NCI-H146 treated with DMSO at 0.1 percent for 48 hours (cell line): ENCODE measurements around the gene MID1.

ENCODE experiments used
- DNase-seq: peaks from one replicate; lab custom pipeline; 2025; ENCODE audit not compliant: unreplicated experiment; lab: John Stamatoyannopoulos, UW

The MID1 gene

DNA sequence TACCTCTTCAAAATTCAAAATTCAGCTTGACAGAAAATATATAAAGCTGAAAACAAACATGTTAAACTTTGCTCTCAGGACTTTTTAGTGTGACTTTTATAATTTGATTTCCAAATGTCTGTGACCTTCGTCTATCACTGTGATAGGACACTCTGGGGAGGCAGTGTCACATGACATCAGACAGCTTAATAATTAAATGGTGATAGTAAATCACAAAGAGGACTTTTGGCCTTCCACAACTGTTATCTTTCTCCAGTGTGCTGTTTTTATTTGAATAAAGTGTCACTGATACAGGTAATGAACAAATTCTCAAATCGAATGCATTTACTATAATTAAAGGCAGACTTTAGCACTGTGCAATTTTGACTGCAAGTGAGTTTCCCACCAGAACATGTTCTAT is 83.1 kb downstream of the MID1 start:
- no peak for DNase-seq

DNA sequence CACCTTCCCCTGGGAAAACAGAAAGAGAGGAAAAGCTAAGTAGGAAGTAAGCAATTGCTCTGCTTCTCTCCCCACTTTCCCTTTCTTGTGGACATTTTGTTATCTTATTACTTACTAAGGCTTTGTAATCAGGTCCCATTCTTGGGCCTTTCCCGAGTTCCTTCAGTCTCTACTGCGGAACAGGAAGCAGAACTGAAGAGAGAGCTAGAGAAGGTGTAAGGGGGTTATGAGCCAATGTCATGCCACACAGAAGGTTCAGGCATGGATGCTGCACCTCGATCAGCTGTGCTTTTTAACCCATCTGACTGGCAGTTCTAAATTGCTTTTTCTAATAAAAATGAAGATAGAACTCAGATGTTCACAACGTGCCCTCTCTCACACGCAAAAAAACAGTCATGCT is 83.6 kb downstream of the MID1 start:
- DNase-seq, result no peak

DNA sequence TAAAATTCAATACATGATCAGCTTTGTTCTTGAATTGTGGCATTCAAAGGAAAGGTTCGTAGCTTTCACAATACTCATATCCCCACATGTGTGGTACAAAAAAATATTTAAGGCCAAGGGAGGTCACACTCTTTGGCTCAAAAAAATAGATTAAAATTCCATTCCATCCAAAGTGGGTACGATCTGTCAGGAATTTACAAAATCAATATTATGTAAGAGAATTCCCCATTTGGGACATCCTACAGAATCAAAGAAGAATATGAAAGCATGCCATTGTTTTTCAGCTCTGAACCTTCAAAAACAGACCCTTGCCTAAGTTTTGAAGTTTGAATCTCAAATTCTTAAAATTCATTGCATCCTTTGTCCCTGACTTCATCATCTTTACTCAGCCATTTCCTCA is 85.8 kb downstream of the MID1 start:
- DNase-seq, result no peak

DNA sequence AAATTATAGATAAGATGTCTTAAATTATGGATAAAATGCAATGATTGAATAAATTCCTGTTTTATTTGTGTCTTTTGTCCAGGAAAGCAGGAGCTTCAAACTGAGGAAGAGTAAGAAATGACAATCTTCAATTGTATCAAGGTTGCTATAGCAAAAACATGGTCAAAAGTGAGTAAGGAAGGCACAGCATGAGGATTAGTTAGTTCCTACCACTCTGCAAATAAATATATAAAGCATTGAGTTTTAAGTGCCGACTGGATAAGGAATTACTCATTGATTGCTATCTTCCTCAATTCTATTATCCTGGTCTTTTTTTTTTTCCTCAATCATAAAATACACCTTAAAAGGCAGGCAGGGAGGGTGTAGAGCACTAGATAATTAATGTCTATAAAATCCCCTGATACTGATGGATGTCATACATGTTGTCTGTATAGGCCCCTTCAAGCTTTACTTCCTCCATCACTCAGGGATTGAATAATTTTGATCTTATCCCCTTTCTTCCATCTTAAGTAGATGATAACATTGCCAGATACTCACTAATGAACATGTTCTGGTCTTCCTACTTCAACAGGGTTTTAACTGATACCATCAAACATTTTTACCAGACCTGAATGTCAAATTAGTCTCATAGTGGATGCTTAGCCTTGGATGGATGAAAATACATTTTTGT is 86.6 kb downstream of the MID1 start:
- no peak for DNase-seq

DNA sequence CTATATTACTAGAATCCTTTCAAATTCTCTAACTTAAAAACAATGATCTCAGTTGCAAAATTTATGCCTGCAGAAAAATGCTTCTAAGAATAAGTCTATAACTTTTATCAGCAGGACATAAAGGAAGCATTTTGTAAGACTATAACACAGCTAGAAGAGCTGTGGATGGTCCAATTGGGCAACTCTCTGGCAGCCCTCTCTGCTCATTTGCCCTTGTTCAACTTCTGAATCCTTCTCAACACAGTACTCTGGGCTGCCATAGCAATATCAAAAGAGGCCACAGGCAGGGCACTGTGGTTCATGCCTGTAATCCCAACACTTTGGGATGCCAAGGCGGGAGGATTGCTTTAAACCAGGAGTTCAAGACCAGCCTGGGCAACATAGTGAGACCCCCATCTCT is 88.5 kb downstream of the MID1 start:
- no peak for DNase-seq

DNA sequence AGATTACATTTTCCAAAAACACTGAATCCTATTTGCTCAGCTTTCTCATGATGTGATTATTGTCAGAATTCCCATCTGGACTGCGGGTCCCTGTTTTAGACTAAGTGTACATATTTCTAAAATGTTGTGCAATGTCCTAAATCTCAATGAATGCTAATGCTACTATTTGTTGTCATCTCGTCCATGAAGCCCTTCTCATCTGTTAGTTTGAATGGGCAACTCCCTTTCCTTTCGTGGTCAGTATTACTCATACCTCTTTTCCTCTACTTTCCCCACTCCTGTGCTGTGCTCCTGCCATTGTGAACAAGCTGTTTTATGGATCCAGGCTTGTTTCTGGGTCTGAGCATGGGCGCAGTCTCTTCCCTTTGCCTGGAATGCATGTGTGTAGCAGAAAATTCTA is 91.0 kb downstream of the MID1 start:
- no peak for DNase-seq

DNA sequence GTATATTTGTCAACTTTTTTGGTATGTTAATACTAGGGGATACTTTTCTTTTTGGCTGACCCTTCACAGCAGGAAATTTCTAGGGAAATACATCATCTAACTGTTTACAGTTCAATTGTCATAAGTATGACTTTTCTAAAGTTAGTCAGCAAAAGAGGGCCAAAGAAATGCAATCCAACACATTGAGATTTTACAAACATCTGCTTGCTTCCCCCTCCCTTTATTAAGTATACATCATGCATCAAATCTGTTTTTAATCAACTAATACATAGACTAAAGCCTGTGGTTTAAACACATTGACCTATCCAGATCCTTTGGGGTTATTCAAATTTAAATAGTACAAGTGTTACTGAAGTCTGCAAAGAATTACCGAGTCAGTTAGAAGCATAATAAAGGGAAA is 93.9 kb downstream of the MID1 start:
- DNase-seq, result no peak

DNA sequence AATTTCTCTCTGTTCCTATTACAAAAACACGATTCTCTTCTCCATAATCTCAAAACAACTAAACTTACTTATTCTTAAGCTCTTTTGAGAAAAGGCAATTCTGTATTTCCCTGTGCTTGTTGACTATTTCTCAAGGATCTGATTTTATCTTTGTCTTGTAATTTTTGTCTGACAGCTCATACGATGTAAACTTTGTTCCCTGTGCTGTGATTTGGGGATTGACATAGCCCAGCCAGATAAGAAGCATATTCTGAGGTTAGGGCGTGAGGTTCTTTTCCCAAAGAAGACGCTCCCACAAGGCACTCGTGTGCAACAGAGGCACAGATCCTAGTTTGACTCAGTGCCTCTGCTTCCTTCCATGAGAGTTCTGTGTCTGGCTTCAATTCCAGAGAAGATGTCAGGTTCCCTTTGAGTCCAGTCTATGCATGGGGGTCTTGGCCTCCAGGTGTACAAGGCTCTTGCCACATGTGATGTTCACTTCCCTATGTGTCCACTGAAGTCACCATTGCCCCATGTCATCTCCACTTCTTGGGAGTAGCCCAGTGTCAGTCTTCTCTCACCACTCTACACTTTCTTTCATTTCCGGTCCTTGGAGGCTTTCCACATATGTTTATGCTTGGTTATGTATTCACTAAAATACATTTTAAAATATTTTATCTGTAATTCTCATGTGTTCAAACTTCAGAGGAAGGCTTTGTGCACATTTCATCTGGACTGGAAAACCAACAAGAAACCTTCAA is 94.8 kb downstream of the MID1 start:
- DNase-seq, result no peak

DNA sequence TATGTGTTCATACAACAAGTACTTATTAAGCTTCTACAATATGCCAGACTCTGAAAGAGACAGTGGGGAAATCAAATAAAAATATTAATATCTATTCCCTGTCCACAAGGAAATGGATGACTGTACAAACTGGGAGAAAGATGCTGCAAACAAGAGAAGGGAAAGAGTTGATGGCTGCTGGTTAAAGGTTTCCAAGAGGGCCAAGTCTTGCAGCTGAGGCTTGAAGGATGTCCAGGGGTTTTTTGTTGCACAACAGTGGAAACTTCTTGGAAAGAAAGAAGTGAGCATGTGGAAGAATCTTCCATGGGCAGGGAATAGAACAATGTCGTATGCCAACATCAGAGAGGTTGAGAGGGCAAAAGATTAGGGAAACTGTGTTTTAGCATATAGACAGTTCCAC is 95.8 kb downstream of the MID1 start:
- no peak for DNase-seq

DNA sequence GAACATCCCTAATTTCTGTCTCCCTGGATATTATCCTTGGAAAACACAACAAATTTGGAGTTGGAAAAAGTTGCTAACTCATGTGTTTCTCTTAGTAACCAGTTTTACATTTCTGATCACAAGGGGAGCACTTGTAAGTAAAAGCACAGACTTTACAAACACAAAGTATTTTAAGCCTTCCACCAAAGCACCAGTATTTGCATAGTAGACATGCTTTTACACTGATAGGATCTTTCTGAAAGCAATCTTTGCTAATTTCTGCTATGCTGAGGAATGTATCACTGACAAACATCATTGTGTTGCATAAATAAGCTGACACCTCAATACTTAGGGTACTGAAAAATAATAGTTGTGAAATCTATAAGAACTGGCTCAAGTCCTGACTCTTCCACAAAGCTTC is 100.6 kb downstream of the MID1 start:
- no peak for DNase-seq

DNA sequence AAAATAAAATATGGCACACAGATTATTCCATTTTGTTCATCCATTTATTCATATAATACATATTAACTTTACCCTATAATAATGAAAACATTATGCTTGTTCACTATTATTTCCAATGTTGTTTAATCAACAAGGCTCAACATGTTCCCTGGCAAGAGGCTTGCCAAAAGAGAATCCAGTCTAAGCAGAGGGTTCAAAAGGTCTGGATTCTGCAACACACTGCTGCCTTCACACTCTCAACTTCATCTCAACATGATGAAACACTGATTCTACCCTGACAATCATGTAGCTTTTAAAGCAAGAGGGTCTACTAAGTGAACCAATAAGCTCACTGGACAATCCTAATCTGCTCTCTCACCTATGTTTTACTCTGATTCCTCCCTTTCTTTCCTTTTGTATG is 101.1 kb downstream of the MID1 start:
- DNase-seq, result no peak

DNA sequence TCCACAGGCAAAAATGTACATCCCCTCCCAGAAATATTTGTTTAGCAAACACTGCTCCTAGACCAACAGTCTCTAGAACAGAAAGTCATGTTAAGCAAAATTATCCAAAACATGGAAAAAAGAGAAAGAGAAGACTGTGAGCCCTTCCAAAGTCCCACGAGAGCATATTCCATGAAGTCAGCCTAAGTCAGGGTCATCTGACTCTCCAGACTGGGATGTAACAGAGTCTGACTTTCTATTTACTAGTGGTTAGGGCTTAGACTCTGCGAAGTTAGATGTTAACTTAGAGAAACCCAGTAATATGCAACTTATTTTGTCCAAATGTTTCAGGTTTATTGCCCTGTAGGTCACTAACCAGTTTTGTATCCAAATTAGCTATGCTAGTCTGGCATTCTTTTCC is 102.3 kb downstream of the MID1 start:
- DNase-seq, result no peak

DNA sequence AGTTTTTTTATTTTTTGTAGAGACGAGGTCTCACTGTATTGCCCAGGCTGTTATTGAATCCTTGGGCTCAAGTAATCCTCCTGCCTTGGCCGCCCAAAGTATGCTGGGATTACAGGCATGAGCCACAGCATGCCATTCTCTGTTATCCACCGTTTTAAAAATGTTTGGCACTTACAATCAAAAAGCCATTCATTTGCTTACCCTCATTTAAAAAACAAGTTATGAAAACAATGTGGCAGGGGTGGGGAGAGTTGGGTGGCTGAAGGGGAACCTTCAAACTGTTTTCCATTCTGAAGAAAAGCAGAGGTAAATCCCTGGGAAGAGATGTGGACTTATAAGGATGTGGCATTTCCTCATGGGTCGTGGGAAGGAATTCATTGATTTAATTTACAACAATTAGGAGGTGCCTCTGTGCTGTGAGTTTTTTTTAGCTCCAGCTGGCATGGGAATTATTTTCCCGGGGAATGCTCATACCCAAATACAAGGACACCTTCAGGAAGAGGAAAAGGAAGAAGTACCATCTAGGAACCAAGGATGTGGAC is 103.5 kb downstream of the MID1 start:
- no peak for DNase-seq

DNA sequence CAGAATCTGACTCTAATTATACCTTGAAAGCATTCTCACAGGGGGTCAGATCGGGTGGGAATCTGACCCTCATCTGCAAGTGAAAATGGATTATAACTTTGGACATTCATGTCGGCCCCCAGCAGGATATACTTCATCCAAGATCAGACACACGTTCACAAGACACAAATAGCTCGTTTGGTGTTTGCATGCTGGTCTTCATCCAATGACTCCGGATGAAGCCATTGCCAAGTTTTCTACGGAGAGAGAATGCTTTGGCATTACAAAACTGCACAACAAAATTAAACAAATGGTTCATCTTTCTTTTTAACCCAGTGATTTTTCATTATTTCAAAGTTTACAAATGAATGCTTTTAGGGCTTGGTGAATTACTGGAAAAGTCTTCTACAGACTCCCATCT is 105.5 kb downstream of the MID1 start:
- no peak for DNase-seq

DNA sequence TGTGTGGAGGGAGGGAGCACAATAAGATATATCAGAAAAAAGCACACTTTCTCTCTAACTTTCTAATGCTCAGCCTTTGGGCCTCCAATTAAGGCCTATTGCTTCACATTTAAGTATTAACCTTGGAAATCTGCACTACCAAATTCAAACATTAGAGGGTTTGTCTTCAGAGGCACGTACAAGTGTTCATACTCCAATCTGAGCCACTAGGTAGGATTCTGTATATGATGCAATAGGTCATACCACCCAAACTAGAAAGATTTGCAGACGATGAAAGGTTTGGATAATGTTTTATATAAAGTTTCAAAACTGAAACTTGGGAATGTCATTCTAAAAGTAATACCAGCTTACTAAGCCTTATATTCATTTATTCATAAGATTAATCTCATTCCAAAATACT is 106.4 kb downstream of the MID1 start:
- no peak for DNase-seq

DNA sequence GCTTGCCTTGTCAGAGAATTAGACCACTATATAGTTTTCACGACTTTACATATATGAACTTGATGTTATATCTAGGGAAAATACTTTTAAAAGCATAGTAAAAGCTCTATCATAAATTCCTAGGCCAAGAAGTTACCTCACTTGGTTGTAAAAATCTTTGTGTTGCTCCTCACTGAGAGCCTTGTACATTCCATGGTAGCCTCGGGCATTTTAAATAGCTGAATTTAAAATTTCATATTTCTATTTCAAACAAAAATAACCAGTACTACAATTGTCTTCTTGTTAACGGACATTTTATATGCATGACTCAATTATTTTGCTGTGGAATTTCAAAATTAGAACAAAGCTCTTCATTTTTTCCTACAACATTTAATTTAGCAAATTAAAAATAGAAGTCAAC is 107.6 kb downstream of the MID1 start:
- DNase-seq, result no peak

DNA sequence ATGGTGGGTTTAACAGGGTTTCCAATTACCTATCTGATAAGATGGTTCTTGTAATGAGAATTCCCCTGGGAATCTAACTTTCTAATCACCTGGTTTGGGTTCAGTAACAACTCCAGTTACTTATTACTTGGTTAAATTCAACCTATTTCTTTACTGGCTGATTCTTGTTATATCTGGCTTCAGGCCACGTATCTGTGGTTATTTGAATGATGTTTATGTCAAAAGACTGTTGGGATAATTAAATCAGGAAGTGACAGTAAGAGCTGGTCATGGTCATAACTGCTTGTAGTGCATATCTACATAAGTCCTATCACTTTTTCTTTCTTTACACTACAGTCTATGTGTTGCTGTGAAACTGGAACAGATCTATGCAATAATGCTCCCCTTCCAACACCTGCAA is 108.1 kb downstream of the MID1 start:
- DNase-seq, result no peak

DNA sequence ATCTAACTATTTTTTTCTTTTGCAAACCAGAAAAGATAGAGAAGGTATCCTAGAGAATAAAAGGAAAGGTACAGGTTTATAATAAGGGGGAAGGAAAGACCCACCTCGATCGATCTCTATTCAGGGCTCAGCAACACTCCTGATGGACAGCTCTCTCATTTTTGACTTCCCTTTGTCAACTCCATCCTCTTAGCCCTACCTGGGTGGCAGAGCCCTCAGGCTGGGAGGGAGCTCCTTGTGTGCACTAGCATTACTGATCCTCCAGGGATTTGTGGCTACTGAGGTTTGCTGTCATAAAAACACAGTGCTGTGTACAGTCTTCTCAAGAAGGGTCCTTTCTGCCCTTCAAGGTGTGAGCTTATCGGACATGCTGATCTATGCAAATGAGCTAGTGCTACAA is 111.0 kb downstream of the MID1 start:
- no peak for DNase-seq

DNA sequence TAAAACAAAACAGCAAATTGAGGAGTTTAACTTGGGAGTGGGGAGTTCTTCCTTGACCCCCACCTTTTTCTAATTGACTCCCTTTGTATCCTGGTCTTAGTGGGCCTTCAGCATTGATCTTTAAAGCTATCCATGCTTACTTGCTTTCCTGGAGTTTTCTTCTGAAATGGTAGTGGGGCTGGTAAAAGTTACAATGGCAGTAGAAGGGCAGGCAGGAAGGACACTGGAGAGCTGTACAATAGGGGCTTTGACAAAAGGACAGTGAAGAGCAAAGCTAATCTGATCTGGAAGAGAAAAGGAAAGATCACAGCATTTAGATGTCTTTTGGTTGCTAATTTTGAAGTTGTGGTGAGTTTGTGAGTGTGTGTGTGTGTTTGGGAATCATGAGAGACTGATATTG is 111.5 kb downstream of the MID1 start:
- no peak for DNase-seq

DNA sequence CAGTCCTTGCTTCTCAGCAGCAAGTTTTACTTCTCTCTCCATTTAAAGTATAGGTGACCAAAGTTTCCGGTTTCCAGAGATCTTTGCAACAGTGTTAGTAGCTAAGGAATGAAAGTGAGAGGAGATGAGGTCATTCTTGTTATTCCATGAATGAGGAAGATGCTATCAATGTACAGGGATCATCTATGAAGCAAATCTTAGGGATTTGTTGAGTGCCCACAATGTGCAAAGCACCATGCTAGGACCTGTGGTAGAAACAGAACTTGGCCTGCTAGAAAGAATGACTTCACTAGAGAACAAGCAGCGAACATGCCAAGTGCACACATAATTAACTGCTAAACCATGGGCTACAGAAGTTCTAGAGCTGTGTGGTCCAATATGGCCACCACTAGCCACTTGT is 112.5 kb downstream of the MID1 start:
- DNase-seq, result no peak

DNA sequence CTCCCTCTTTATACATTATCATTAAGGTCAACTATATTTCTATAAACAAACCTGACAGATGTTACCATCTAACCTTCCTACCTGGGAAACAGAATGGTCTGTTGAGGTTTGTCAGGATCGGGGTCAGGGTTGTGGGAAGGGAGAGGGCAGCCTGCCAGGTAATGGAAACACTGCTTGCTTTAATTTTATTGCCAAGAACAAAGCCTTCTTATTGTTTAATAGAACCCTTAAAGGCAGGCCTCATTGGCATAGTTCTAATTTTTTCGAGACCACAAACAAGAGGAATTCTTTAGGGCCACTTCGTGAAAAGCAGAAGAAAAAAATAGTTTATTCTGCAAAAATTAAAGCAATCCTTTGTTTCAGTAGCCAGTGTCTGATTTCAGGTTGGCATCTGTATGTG is 113.2 kb downstream of the MID1 start:
- no peak for DNase-seq

DNA sequence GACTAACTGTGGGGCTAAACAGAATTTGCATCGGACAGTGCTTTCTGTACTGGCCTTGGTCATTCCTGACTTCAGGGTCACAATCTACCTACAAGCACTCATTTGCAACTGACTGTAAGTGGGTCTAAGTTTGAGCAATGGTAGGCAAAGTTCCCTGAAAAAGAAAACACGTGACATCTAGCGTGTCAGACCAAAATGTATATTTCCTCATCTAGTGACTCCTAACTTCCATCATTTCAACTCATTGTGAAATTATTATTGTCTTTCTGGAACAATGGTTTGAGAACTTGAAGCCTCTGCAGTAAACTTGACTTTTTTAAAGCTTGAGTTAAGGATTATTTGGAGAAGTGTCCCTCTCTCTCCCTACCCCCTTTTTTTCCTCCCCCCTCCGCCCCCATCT is 113.6 kb downstream of the MID1 start:
- DNase-seq, result no peak

DNA sequence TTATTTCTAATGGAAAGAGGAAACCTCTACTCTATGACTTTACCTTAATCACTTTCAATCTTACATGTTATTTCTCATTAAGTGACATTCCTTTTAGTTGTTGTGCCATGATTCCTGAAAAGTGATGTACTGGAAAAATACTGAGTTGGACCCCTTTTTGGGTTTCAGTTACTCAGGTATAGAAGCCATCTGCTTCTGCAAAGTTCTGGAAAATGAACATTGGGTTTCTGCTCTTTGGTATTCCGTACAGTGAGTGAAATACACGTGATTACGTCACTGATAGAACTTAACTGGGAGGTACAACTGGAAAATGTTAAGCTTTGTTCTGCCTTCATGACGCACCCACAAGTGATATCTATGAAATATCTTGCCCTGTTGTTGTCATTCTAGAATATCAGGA is 114.7 kb downstream of the MID1 start:
- DNase-seq, result no peak
